Regular cardiac myocyte (primary cell): Measurements from ENCODE around the gene PDIA3. TPM values are rescaled to one million over a fixed set of nuclear protein-coding genes. Genes with fewer than 3 reads are reported as not detected.

ENCODE experiments used
- total RNA-seq: library from RNA; depleted of rRNA; stranded (reverse); fragments of >200 nt; gene quantifications from 2 replicates; pipeline ENCODE4 v1.2.3, GENCODE V29; 2014

PDIA3 gene
- total RNA-seq: 187 and 208 TPM in 2 replicates

DNA sequence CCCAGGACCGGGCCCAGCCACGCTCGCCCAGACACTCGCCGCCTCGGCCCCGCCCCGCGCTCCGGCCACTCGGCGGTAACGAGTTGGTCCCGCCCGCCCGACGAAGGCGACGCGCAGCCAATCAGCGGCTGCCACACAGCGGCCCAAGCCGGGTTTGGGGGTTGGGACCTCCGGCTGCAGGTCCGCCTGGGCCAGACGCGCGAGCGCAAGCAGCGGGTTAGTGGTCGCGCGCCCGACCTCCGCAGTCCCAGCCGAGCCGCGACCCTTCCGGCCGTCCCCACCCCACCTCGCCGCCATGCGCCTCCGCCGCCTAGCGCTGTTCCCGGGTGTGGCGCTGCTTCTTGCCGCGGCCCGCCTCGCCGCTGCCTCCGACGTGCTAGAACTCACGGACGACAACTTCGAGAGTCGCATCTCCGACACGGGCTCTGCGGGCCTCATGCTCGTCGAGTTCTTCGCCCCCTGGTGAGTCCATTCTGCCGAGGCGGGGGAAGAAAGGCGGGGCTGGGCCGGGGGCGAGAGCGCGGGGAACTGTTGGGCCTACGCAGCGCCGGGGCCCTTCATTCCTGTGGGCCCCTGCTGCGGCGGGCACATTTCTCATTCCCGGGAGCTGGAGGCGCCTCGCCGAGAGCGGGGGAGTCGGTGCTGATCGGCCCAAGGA is at the start of gene PDIA3:
PDIA3 (plus strand) TSS at position 194 of the 658 bp plus-strand sequence; CDS start at position 296, 102 bp downstream.

DNA sequence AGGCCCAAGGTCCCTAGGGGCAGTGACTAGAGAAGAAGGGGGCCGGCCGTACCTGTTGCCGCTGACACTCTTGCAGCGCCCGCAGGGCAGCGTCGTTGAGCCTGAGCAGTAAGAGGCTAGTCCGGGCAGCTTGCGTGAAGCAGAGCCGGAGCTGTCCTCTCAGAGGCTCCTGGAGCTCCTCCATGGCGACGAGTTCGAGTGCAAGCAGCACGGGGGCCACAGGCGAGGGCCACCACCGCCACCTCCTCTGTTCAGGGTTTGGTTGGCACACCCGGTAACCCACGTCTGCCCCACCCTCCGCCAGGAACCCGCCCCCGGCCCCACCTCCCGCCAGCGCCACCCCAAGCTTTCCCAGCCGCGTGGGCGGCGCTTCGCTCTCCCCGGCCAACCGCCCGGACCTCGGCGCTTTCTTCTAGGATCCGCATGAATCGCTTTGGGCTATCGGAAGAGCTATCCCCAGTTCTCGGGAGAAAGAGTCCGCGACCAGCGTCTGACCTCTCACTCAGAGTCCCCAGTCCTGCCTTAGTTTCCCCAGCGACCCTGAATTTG is 30.6 kb downstream of the PDIA3 start, which contains the start of gene ELL3:
ELL3 (minus strand) TSS at position 249 of the 549 bp plus-strand sequence; CDS start at position 184, 65 bp downstream.

DNA sequence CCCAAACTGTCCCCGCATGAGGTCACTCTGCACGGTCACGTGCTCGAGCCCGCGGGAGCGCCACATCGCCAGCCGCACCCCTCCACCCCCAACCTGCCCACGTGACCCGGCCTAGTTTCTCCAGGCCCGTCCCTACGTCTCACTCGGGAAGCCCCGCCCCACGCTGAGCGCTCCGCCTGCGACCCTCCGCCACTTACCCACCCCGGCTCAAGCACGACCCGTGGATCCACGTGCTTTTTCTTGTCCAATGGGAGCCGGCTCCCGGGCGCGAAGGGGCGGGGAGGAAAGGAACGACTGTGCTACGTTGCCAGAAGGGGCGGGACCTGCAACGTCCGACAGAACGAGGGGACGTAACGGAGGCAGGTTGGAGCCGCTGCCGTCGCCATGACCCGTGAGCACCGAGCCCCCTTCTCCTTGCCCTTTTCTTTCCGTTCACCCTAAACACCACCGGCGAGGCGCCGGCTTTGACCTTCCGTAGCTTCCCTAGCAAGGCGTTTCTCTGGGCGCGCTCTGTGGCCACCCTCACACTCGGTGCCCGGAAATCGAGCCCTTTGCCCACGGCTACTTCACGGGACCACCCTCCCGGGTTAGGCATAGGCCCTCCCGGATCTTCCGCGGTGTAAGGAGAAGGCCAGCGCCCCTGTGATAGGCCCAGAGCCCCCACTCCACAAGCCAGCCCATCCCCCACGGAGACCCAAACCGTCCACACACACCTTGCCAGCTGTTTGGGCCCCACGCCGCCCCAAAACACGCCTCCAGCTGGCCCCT is 45.9 kb downstream of the PDIA3 start, which contains the start of gene SERF2:
SERF2 (plus strand) TSS at position 328 of the 768 bp plus-strand sequence; CDS start at position 385, 57 bp downstream.

DNA sequence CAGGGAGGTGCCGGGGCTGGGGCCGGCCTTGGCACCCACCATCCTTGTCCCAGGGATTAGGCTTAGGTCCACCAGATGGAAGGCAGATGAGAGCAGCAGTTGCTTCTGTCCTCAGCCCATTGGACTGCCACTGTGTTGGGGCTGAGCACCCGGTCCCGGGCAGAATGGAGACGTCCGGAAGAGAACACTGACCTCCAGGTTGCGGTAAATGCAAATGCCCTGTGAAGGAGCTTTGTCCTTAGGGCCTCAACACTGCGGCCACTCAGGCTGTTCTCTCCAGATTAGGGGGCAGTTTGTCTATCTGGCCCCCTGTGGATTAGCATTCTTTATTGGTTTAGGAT is 53.7 kb downstream of the PDIA3 start, which contains the start of gene SERINC4:
SERINC4 (minus strand) TSS at position 276 of the 341 bp plus-strand sequence; CDS start at position 42, 234 bp downstream.

DNA sequence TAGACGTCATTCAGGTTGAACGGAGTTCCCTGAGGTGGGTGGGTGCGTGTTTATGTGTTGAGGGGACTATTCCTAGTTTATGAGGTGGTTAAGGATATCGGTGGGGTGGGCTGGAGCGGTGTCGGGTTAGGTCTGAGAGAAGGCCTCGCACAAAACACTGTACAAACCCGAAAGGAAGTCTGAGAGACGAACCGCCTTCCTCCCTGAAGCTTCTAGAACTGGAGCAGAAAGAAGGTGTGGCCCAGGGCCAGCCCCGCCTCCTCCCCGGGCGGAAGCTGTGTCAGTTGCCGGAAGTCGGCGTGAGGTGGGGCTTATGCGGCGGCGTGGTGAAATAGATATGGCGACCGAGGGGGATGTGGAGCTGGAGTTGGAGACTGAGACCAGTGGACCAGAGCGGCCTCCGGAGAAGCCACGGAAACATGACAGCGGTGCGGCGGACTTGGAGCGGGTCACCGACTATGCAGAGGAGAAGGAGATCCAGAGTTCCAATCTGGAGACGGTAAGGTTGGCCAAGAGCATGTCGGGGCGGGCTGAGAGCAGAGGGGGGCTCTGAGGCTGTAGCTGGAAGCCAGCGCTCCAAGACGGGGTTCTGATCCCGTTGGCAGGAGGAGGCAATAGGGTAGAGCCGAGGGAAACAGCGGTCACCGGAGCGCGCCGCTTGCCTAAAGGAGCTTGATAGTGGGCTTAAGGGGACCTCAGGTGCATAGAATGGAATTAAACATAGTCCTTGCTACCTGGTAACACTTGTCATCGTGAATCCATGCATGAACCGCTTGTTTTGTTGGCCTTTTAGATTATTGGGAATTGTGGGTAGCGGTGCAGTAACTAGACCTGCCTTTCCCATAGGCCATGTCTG is 54.3 kb downstream of the PDIA3 start, which contains the start of gene HYPK:
HYPK (plus strand) TSS at position 314 of the 856 bp plus-strand sequence; CDS start at position 338, 24 bp downstream.

Other genes with a start within 250 kb of the PDIA3 start
- gene MAP1A, start 228.8 kb upstream of the PDIA3 start, total RNA-seq: 39.5 and 44.3 TPM in 2 replicates
- gene PPIP5K1, start 156.2 kb upstream of the PDIA3 start, total RNA-seq: 16.1 and 61.7 TPM in 2 replicates
- gene CKMT1B, start 152.4 kb upstream of the PDIA3 start, total RNA-seq: 0.85 TPM in 1 of 2 replicates, not detected in the other
- 0.28 TPM in 1 of 2 replicates, not detected in the other for gene STRC, start 127.6 kb upstream of the PDIA3 start, total RNA-seq
- 0.96 and 1.1 TPM in 2 replicates for gene CATSPER2, start 97.6 kb upstream of the PDIA3 start, total RNA-seq
- gene CKMT1A, start 52.6 kb upstream of the PDIA3 start, total RNA-seq: not detected in 2 replicates
- gene ELL3, start 30.5 kb downstream of the PDIA3 start, total RNA-seq: 1.7 and 1.9 TPM in 2 replicates
- 568 and 1,723 TPM in 2 replicates for gene SERF2, start 45.9 kb downstream of the PDIA3 start, total RNA-seq
- gene SERINC4, start 53.8 kb downstream of the PDIA3 start, total RNA-seq: not detected in 2 replicates
- gene HYPK, start 54.2 kb downstream of the PDIA3 start, total RNA-seq: 6.8 and 16.3 TPM in 2 replicates
- 32.1 and 43.1 TPM in 2 replicates for gene MFAP1, start 78.3 kb downstream of the PDIA3 start, total RNA-seq
- gene WDR76, start 80.6 kb downstream of the PDIA3 start, total RNA-seq: 3.9 and 26.1 TPM in 2 replicates